SHP77 (cell line): ENCODE data around the gene KLK2.
"Not testable (repeated sequence)": the region's sequence is repeated elsewhere in the genome, so short reads cannot be mapped to it uniquely, and the experiment has no call there.

Source experiments
- DNase-seq, 2 experiments: peaks; one replicate each; lab custom pipeline; 2025; lab: John Stamatoyannopoulos, UW

KLK2 gene

DNA sequence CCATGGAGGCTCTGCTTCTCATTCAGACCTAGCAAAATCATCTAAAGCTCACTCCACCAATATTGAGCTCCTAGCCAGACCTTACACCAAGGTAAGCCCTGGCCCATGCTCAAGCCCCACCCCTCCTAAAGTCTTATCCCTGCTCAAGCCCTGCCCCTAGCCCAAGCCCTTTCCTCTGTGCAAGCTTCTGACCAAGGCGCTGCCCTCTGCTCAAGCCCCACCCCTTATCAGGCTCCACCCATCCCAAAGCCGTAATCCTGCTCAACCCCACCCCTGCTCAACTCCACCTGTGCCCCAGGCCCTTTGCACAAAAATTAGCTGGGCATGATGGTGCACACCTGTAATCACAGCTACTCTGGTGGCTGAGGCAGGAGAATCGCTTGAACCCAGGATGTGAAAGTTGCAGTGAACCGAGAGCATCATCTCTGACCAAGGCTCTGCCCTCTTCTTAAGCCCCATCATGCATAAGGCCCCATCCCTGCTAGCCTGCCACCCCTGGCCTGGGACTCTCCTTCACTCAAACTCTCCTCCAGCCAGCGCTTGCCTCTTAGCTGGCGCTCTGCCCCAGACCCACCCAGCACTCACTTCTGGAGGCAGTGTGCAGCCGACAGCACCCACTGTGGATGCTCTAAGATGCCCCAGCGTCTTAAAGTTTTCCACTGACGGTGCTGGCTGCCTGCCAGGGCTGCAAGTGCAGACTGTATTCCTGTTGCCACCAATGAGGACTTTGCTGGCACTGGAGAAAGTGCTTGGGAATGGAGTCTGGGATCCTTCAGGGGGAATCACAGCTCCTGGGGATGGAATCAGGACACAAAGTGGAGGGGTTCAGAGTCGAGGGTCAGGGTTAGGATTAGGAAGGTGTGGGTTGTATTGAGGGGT lies 21.5 kb downstream of the KLK2 start:
- DNase-seq, result no peak

DNA sequence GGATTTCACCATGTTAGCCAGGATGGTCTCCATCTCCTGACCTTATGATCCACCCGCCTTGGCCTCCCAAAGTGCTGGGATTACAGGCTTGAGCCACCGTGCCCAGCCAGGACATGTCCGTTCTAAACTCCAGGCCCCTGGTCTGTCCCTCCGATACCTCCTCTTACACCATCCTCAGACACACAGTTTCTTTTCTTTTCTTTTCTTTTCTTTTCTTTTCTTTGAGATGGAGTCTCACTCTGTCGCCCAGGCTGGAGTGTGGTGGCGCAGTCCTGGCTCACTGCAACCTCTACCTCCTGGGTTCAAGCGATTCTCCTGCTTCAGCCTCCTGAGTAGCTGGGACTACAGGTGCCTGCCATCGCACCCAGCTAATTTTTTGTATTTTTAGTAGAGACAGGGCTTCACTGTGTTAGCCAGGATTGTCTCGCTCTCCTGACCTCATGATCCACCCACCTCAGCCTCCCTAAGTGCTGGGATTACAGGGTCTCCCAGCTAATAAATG lies 22.9 kb downstream of the KLK2 start:
- not testable (repeated sequence) for DNase-seq

DNA sequence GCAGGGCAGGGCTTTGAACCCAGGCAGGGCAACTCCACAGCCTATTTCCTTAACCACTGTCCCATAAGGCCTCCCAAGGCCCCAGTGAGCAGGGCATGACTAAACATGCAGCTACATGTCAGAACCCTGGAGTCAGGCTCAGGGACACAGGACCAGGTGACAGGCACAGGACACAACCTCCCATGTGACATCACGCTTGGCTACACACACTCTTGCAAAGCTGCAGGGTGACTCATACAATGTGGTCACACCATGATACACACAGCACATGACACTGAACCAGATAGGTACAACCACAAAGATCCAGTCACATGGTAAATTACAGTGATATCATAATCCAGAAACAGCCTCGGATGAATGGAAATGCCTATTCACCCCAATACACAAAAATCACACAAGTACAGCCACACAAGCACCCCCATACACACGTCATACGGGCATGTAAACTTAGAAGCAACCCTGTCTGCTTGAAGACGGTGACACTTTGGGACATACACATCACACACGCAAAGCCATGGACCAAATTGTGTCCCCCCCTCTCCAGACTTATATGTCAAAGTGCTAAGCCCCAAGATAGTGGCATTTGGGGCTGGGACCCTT lies 23.5 kb downstream of the KLK2 start:
- DNase-seq, result peak; percentile 56 to 82

DNA sequence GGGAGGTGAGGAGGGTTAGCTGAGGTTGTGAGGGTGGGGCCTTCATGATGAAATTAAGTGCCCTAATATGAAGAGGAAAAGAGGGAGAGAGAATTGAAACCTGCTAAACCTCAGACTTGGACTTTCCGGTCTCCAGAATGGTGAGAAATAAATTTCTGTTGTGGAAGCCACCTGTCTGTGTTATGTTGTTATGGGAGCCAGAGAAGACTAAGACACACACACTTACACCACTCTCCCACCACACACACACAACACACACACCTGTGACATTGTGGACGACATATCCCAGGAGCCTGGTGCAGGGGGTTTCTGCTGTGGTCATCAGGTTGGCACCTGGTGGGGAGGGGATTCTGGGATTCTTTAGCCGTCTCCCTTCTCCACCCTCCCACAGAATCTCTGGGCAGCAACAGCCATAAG lies 24.0 kb downstream of the KLK2 start:
- no peak for DNase-seq

DNA sequence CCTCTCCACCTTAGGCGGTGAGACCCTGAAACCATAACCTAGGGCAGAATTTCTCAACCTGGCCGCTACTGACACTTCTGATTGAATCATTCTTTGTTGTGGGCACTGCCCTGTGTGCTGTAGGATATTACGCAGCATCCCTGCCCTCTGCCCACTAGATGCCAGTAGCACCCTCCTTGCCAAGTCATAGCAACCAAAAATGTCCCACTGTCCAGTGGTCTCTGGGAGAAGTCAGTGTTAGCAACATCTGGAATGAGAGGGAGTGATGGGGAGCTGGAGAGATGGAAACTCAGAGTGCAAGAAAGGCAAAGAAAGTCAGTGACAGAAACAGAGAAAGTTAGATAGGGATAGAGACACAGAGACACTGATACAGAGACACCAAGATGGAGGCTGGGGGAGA lies 24.4 kb downstream of the KLK2 start:
- DNase-seq, result no peak

DNA sequence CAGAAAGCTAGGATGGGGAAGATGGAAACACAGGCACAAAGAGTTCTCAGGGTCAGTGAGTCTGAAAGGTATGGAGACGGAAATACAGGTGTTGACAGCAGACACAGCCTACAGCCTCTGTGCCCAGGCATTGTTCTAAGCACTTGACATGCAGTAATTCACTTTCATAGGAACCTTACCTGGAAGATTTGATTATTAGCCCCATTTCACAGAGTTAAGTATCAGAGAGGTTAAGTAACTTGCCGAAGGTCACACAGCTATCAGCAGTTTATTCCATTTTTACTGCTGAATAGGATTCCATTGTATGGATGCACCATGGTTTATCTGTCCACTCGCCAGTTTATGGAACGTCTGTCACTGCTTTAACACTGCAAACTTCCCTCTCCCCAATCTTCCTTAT lies 24.8 kb downstream of the KLK2 start:
- no peak for DNase-seq

DNA sequence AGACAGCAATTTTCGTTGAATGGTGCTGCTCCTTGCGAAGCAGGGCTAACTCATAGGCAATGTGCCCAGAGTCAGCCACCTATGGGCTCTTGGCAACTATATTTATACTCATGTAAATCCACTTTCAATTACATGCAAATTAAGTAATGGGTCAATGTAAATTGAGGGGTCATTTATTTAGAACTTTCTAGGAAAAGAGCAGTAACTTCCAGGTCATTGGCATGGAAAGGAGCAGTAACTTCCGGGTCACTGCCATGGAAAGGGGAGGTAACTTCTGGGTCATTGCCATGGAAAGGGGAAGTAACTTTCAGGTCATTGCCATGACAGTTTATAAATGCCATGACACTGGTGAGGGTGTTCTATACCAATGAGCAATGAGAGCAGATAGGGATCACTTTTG lies 26.3 kb downstream of the KLK2 start:
- DNase-seq, result no peak

DNA sequence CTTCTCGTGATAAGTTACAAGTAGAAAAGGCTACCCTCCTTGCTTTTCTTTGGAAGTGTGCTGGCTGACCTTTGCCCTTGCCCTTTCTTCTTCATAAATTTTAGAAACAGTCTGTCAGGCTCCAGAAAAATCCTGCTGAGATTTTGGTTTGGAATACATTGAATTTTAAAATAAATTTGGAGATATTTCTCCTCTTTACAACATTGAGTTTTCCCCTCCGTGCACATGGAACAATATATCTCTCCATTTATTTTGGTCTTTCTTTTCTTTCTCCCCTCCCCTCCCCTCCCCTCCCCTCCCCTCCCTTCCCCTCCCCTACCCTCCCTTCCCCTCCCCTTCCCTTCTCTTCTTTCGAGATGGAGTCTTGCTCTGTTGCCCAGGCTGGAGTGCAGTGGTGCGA lies 29.4 kb downstream of the KLK2 start:
- DNase-seq, result no peak

DNA sequence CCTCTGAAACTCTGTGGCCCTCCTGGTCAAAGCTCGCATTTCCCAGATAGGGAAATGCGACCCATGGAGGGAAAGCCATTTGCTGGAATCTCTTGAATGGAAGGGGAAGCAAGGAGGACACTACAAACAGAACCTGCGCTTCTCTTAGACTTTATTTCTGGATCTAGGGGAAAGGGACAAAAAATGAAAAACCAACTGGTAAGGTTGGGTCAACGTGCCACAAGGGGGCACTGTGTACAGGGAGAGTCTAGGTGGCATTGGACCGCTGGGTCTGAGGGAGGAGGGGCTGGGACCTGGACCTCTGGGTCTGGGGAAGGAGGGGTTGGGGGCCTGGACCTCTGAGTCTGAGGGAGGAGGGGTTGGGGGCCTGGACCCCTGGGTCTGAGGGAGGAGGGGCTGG lies 33.0 kb downstream of the KLK2 start:
- DNase-seq, result no peak

DNA sequence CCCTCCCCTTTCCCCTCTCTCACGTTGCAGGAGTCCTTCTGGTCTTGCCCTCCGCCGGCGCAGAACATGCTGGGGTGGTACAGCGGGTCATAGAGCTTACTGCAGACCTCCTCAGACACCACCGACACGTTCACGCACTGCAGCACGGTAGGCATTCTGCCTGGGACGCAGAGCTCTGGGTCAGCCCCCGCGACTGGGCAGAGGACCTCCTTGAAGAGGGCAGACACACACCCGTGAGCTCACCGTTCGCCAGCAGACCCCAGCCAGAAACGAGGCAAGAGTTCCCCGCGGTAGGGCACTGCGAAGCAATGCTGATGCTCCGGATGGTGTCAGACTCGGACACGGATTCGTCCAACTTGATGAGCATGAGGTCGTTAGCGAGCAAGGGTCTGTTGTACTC lies 35.1 kb downstream of the KLK2 start:
- DNase-seq, result no peak

DNA sequence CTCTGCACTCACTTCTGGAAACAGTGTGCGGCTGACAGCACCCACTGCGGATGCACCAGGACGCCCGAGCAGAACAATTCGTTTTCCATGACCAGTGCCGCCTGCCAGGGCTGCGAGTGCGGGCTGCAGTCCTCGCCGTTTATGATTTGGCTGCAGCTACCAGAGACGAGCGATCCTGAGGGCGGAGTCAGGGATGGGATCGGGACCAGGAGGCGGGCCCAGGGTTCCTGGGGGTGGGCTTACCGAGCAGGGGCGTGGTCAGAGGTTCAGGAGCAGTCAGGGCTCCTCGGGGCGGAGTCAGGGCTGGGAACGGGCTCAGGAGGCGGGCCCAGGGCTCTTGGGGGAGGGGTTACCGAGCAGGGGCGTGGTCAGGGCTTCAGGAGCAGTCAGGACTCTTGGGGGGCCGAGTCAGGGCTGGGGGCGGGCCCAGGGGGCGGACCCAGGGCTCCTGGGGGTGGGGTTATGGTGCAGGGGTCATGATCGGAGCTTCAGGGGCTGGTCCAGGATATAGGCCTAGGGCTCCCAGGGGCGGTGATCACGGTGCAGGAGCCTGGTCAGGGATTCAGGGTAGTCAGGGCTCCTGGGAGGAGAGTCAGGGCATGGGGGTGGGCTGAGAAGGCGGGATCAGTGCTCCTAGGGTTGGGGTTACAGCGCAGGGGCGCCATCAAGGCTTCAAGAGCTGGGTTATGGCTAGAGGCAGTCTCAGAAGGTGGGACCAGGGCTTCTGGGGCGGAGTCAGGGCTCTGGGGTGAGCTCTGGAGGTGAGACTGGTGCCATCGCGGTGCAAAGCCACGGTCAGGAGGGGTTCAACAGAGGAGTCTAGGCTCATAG lies 36.2 kb downstream of the KLK2 start:
- DNase-seq, result peak; percentile 58 to 71

DNA sequence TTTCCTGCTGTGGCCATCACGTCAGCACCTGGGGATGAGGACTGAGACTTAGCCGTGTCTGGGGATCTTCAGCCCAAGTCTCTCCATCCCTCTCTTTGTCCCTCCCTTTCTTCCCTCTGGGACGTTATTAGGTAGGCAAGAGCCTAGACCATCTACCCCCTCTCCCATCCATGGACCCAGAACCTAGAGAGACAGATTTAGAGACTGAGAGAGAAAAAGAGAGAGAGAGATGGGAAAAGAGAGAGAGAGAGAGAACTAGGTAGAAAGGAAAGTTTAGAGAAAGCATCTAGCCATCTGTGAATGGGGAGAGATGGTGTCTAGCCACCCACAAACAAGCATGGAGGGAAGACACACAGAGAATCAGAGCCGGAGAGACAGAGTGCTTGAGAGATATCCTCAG lies 37.5 kb downstream of the KLK2 start:
- no peak for DNase-seq

DNA sequence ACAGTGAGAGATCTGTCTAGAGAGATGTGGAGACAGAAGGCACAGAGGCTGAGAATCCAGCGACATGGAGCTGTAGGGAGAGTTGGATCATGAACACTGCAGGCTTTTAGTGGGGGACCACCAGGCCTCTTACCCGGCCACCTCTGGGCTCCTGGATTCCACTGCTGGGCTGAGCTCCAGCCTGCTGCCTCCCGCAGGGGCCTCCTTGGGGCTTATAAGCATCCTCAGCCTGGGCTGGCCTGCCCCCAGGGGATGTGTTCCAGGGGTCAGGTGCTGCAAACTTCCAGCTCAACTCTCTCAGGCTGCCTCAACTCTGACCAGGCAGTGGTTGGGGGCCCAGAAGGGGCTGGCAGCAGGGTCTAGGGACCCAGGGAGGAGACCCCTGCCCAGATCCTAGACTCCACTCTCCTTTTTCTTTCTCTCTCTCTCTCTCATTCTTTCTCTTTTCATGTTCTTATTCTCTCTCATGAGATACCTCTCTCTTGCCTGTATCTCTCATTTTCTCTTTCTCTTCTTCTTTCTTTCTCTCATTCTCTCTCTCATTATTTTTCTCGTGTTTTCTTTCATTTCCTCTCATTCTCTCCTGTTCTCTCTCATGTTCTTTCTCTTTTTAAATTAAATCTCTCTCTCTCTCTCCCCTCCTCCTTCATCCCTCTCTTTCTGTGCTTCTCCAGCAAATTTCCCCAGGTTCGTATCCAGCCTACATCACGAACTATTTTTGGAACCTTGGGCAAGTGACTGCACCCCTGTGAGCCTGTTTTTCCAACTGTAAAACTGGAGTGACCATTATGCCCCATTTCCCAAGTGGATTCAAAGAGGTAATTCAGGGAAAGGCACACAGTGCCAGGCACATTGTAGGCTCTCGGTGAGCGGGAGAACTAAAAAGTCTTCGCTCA lies 38.2 kb downstream of the KLK2 start, which contains the start of gene KLK4:
Gene KLK4, minus strand, starts transcription at position 190 of the 896 bp plus-strand sequence. CDS start 657 bp downstream, outside the sequence.
- no peak for DNase-seq

DNA sequence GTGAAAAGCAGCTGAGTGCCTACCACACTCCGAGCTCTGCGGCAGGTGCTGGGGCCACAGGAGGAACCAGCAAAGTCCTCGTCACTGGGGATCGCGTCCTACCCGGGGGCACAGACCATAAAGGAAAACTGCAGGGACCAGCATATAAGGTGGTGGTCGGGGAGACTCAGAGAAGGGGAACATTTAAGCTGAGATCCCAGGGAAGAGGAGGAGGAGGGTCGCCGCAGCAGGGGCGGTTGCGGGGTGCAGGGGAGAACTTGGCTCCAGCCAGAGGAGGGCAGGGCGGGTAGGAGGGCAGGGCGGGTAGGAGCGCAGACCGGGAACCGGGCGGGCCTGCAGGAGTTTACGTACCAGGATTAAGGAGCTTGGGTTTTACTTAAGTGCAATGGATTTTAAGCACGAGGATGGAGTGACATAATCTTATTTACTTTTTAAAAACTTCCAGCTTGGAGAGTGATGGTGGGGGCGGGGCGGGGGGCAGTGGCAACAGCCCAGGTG lies 38.9 kb downstream of the KLK2 start:
- DNase-seq, result no peak

DNA sequence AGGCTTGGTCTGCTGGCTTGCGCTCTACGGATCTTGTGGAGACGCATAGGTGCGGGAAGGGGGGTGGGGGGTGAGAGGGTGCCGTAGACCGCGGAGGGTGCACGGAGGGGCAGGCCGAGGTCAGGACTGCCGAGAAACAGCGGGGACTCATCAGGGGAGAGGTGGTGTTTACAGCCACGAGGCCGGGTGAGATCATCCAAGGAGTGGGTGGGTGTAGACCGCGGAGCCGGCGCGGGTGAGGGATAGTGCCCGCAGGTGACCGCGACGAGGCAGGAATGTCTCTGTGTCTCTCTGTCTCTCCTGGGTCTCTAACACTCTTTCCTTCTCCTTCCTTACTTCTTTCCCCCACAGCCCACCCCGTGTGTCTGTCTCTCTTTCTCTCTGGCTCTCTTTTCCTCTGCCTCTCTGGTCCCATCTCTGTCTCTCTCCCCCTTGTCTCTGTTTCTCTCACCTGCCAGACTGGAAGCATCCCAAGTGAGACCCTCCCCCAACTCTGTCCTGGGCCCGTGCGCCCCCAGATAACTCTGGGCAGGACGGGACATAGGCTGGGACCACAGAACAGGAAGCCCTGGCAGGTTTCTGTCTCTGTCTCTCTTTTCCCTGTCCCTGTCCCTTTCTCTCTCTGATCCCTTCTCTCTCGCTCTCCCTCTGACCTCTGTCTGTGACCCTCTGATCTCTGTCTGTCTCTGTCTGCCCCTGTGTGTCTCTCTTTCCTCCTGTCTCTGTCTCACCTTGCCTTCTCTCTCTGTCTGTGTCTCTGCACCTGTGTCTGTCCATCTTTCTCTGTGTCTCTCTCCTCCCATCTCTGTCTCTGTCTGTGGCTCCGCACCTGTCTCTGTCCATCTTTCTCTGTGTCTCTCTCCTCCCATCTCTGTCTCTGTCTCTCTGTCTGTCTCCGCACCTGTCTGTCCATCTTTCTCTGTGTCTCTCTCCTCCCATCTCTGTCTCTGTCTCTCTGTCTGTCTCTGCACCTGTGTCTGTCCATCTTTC lies 39.8 kb downstream of the KLK2 start:
- no peak for DNase-seq

DNA sequence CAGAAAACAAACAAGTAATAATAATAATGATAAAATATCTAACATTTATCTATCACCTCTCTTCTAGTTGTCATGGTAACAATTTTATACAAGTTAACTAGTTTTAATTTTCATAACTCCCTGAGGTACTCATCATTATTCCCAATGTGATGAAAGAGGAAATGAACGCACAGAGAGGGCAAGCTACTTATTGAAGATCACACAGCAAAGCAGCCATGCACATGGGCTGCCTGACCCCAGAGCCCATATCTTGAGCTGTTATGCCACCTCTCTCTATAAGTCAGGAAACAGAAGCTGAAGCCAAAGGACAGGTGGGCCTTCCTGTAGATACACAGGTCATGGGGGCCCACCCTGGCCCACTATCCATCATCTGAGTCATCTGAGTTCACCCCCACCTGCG lies 42.8 kb downstream of the KLK2 start:
- DNase-seq, result no peak

DNA sequence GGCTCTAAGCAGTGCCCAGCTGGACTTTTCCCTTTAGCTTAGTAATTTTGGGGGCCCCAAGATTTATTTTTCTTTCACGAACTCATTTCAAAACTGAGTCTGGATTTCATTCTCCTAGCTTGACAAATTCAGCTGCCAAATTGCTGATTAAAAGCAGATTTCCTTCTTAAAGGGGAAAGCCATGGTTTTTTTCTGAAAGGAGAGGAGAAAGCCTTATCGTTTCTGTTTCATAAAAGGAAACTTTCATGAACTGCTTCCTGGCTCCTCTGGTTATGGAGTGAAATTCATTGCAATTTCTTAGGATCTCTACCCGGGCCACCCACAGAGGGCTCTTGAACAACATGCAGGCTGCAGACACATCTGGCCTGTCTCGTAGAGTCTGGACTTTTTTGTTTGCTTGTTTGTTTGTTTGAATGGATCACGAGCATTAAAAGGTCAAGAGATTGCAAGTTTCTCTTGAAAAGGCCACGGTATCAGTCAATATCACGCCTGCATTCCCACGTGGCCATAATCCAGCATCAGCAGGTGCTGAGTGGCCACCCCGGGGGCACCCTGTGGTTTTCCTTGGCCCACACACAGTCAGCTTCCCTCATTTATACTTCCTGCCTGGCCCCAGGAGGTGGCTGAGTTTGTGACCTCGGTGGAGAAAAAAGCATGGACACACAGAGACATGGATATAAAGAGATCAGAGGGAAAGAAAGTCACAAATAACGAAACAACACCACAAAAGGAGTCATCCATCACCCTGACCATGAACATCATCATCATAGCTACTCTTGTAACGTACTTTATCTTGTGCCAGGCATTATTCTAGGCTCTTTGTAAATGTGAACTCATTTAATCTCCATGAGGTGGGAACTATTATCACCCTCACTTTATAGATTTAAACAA lies 48.4 kb downstream of the KLK2 start:
- DNase-seq, result no peak

DNA sequence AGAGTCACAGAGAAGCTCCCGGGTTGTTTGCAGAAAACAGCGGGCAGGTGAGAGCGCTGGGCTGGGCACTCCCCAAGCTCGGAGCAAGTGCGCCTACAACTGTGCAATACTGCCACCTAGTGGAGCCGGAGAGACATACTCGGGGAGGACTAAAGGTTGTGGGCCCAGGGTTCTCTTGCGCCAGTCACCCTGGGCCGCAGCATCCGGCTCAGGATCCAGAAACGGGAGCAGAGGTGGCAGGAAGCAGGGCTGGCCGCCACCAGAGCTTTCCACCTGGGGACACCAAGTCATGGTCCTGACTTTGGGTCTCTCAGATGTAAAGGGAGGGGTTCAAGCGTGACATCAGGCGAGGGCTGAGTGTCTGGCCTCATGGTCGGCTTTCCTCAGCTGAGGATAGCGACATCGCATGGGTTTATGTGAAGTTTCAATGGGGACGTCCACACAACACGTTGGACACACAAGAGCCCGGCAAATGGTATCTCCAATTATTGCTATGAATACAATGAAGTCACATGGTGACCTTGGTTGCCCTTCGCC lies 49.1 kb downstream of the KLK2 start:
- DNase-seq, result peak; percentile 79 to 81

DNA sequence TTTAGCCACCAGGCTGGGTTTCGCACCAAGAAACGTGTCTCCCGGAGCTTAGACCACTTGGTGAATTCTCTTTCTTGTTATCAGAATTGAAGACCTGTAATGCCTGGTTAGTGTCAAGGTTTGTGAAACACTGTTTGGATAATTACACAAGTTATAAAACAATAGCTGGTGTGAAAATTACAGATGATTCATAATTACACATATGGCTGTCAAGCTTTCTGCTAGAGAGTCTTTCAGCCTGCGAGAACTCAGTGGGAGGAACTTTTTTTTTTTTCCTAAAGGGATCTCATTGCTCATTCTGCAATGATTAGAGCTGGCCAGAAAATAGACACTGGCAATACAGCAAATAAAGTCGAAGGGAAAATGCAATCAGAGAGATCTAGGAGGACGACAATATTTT lies 51.3 kb downstream of the KLK2 start:
- DNase-seq, result no peak
